OCI-LY7 (cell line): ENCODE data around the gene SPTBN4.

Experiments
- CTCF ChIP-seq: fragments of 200-600 bp; sonication (generic); conservative IDR thresholded peaks from 2 replicates; pipeline ENCODE4 v1.5.1; 2014; ENCODE audit warnings: mild to moderate bottlenecking, antibody characterized with exemption, low read length, moderate library complexity, mixed read lengths
- EZH2phosphoT487 ChIP-seq: fragments of 200-600 bp; sonication (generic); IDR thresholded peaks from 2 replicates; pipeline ENCODE4 v1.6.1; 2018; ENCODE audit warnings: low read depth, borderline replicate concordance, mild to moderate bottlenecking, mixed run types, antibody characterized with exemption, low read length, moderate library complexity, mixed read lengths

- TF ChIP-seq CTCF (no peak), EZH2phosphoT487 (no peak)
Observed at GRCh38 chr19:40508739-40509260, 42.0 kb downstream of the SPTBN4 start.
